Measurements from ENCODE around the gene MPHOSPH10. TPM values are rescaled to one million over a fixed set of nuclear protein-coding genes. Genes with fewer than 3 reads are reported as not detected.
"Not testable (repeated sequence)": the region's sequence is repeated elsewhere in the genome, so short reads cannot be mapped to it uniquely, and the experiment has no call there.

The MPHOSPH10 gene
- total RNA-seq, 1 donor from 2014 or later, result 68.8 TPM

DNA sequence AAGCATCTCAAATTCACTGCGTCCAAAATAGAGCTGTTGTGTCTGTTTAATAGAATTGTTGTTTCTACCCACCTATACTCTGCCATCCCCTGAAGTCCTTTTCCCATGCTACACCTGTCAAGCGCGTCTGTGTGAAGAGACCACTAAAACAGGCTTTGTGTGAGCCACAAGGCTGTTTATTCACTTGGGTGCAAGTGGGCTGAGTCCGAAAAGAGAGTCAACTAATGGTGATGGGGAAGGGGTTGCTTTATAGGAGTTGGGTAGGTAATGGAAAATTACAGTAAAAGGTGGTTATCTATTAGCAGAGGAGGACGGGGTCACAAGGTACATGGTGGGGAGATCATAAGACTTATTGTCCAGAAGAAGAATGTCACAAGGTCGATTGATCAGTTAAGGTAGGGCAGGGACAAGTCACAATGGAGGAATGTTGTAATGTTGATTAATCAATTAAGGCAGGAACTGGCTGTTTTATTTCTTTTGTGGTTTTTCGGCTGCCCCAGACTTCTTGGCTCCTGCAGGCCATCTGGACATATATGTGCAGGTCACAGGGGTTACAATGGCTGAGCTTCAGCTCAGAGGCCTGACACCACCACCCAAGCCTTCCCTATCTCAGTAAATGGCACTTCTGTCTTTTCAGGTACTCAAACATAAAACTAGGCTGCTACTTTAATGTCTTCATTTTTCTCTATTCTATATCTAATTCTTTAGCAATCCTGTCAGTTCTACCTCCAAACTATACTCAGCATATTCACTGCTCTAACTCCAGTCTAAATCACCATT, 1.1 kb downstream of the MPHOSPH10 start:
- intact Hi-C loops (cut with micrococcal nuclease), result loop anchor here (2.0 to 5.0 kb wide), 3 partner anchors 145 to 839 kb away; partner anchors contain the start of genes ANKRD53 and SNRPG
- H3K4me3 Mint-ChIP-seq; H3K36me3 Mint-ChIP-seq (ENCODE audit: low read depth); DNase-seq (ENCODE audit: low spot score); H3K27ac Mint-ChIP-seq; H3K27me3 Mint-ChIP-seq (ENCODE audit: insufficient read depth); H3K9me3 Mint-ChIP-seq: not testable (repeated sequence)
- peaks cover 11% of the 10 kb centered on the region for H3K4me1 Mint-ChIP-seq (ENCODE audit: low read depth)

DNA sequence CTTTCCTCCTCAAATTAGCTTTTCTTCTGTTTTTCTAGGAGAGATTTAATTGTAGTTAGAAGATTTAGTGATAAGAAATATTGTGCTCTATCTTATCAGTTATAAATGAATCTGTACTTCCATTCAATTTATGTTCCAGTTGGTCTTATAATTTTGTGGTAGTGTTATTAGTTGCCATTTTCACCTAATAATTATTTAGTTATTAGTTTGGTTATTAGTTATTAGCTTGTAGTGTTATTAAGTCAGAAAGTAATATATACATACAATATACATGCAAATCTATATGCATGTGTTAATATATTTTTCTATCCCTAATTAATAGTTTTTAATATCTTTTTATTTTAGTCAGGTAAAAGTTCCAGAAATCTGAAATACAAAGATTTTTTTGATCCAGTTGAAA, 3.2 kb downstream of the MPHOSPH10 start:
- Mint-ChIP-seq H3K27ac (no peak overlapping the region), H3K4me1 (ENCODE audit: low read depth) (no peaks in the 10 kb centered on the region), H3K4me3 (no peak overlapping the region), H3K27me3 (ENCODE audit: insufficient read depth) (no peaks in the 10 kb centered on the region), H3K36me3 (ENCODE audit: low read depth) (peaks cover 12% of the 10 kb centered on the region), H3K9me3 (no peaks in the 10 kb centered on the region)
- intact Hi-C loops (cut with micrococcal nuclease), result loop anchor here (5.0 kb wide), 1 partner anchor 156 kb away; the partner anchor contains the start of gene ANKRD53
- DNase-seq (ENCODE audit: low spot score), result no peak

DNA sequence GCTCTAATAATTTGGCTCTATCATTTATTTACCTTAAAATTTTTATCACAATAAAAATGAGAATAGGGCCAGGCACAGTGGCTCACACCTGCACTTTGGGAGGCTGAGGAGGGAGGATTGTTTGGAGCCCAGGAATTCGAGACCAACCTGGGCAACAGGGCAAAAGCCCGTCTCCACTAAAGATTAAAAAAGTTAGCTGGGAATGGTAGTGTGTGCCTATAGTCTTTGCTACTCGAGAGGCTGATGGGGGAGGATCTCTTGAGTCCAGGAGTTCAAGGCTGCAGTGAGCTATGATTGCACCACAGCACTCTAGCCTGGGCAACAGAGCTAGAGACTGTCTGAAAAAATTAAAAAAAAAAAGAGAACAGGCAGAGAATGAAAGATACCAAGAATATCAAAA, 5.7 kb downstream of the MPHOSPH10 start:
- H3K9me3 Mint-ChIP-seq, result no peaks in the 10 kb centered on the region
- intact Hi-C loops (cut with micrococcal nuclease), result no loop called here
- H3K36me3 Mint-ChIP-seq (ENCODE audit: low read depth), result peaks cover 25% of the 10 kb centered on the region
- no peak overlapping the region for H3K4me3 Mint-ChIP-seq
- DNase-seq (ENCODE audit: low spot score), result no peak
- H3K4me1 Mint-ChIP-seq (ENCODE audit: low read depth), result no peaks in the 10 kb centered on the region
- no peak overlapping the region for H3K27ac Mint-ChIP-seq
- H3K27me3 Mint-ChIP-seq (ENCODE audit: insufficient read depth), result no peaks in the 10 kb centered on the region

DNA sequence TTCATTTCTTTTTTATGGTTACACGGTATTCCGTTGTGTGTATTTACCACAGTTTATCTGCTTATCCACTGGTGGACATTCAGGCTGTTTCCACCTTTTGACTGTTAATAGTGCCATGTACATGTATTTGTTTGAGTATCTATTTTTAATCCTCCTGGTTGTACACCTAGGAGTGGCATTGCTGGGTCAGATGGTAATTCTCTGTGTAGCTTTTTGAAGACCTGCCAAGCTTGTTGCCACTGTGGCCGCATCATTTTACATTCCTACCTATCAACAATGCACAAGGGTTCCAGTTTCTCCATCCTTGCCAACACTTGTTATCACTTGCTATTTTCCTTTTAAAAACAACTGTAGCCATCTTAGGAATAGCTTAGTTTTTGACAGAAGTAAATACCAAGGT, 13.3 kb downstream of the MPHOSPH10 start:
- Mint-ChIP-seq H3K27me3 (ENCODE audit: insufficient read depth) (no peaks in the 10 kb centered on the region), H3K27ac (no peak overlapping the region), H3K9me3 (no peaks in the 10 kb centered on the region), H3K4me1 (ENCODE audit: low read depth) (no peaks in the 10 kb centered on the region), H3K4me3 (no peak overlapping the region), H3K36me3 (ENCODE audit: low read depth) (peaks cover 64% of the 10 kb centered on the region)
- intact Hi-C loops (cut with micrococcal nuclease), result no loop called here
- no peak for DNase-seq (ENCODE audit: low spot score)

DNA sequence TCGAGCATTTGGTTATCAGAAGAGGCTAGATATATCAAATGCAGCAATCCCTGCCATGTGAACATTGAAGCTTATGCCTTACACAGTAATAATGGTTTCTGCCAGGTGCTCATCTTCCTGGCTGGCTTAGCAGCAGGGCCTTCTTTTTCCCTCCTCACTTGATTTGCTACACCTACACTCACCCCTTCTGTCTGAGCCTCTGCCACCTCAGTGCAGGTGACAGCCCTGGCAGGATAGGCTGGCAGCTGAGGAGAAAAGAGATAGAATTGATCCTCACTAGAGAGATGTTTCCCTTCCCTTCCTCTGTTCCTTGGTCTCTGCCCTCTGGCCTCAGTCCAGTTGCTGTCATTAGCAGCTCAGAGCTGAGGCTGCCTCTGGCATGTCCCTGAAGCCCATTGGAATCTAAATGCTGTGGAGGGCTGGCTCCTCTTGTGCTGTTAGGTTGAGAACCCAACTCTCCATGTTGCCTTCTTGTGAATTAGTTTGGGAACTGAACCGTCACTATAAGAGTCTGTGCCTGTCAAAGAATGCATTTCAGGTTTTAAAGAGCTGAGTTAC, 18.2 kb downstream of the MPHOSPH10 start:
- peaks cover 52% of the 10 kb centered on the region for H3K36me3 Mint-ChIP-seq (ENCODE audit: low read depth)
- intact Hi-C loops (cut with micrococcal nuclease), result no loop called here
- H3K4me1 Mint-ChIP-seq (ENCODE audit: low read depth), result no peaks in the 10 kb centered on the region
- no peak for DNase-seq (ENCODE audit: low spot score)
- no peak overlapping the region for H3K27ac Mint-ChIP-seq
- H3K27me3 Mint-ChIP-seq (ENCODE audit: insufficient read depth), result no peaks in the 10 kb centered on the region
- no peak overlapping the region for H3K4me3 Mint-ChIP-seq
- H3K9me3 Mint-ChIP-seq, result no peaks in the 10 kb centered on the region

DNA sequence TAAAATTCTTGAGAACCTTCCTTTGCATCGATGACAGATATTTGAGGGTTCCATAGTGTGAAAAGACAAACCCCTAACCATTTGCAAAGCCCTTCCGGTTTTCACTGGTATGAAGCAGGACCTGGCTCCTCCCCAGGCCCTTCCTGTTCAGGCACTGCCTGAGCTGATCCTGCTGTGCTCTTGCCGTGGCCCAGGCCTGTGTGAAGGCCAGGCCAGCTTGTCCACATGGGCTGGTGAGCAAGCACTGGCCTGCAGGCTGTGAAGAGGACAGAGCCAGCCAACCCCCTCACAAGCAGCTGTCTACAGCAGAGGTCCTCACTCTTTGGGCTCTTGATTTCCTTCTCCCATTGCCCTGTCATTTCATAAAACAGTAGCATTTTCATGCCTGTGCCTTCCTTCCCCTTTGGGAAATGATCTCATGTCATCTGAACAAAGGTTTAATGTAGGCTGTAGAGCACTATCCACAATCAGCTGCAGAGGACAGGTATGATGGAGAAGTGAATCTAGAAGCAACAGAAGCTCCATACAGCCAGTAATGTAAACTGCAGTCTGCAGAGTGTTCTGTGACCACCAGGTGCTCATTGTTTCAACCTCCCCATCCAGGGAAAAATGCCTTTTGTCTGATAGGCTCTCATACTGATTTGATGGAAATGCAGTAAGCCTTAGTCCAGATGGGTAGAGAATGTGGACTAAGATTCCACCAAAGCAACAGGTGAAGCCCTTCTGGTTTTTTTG, 19.8 kb downstream of the MPHOSPH10 start:
- Mint-ChIP-seq H3K4me3 (no peak overlapping the region), H3K27ac (no peak overlapping the region), H3K36me3 (ENCODE audit: low read depth) (peaks cover 36% of the 10 kb centered on the region), H3K9me3 (no peaks in the 10 kb centered on the region), H3K4me1 (ENCODE audit: low read depth) (no peaks in the 10 kb centered on the region), H3K27me3 (ENCODE audit: insufficient read depth) (no peaks in the 10 kb centered on the region)
- intact Hi-C loops (cut with micrococcal nuclease), result no loop called here
- no peak for DNase-seq (ENCODE audit: low spot score)

DNA sequence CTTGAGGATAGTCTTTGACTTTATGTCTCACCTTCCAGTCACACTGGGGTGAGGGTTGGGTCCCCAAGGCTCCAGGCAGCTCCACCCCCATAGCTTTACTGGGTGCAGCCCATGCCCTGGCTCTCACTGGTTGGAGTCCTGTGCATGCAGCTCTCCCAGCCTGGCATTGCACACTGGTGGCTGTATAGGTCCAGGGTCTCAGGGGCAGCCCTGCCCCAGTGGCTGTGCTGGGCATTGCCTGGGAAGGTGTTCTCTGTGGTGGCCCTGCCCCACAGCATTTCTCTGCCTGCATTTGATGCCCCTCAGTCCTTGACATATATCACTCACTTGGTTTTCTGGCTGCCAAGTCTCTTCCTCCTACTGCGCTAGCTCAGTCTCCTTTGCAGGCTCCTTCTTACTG, 21.2 kb downstream of the MPHOSPH10 start:
- peaks cover 26% of the 10 kb centered on the region for H3K36me3 Mint-ChIP-seq (ENCODE audit: low read depth)
- no peak overlapping the region for H3K4me3 Mint-ChIP-seq
- no peak for DNase-seq (ENCODE audit: low spot score)
- H3K27me3 Mint-ChIP-seq (ENCODE audit: insufficient read depth), result no peaks in the 10 kb centered on the region
- intact Hi-C loops (cut with micrococcal nuclease), result no loop called here
- H3K9me3 Mint-ChIP-seq, result no peaks in the 10 kb centered on the region
- H3K4me1 Mint-ChIP-seq (ENCODE audit: low read depth), result no peaks in the 10 kb centered on the region
- no peak overlapping the region for H3K27ac Mint-ChIP-seq

DNA sequence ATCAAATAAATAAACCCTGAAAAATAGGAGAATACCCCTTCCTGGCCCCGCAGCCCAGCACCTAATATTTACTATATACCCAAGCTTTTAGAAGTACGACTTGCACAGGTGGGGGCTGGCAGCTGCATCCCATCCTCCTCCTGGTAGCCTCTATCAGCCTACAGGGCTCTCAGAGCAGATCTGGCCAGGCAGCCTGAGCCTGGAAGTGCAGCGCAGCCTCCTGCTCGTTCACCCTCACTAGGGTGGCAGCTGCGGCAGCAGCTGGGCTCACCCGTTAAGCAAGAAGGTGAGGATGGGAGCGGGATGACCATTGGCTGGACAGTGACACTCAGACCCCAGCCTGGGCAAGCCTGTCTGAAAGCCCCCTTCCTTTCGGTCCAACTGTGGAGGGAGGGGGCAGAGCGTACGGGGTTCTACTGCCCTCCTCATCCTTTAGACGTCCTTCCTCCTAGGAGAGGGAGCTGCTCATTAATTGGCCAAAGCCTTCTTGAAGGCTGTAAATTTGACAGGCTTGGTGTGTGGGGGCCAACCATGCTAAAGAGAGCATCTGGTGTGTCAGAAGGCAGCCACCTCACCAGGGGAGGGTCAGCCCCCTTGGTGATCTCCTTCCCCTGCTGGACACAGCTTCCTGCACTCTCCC, 23.3 kb downstream of the MPHOSPH10 start:
- no peaks in the 10 kb centered on the region for H3K27me3 Mint-ChIP-seq (ENCODE audit: insufficient read depth)
- no peak overlapping the region for H3K27ac Mint-ChIP-seq
- DNase-seq (ENCODE audit: low spot score), result no peak
- intact Hi-C loops (cut with micrococcal nuclease), result no loop called here
- H3K36me3 Mint-ChIP-seq (ENCODE audit: low read depth), result peaks cover 12% of the 10 kb centered on the region
- peaks cover 11% of the 10 kb centered on the region for H3K4me1 Mint-ChIP-seq (ENCODE audit: low read depth)
- no peaks in the 10 kb centered on the region for H3K9me3 Mint-ChIP-seq
- no peak overlapping the region for H3K4me3 Mint-ChIP-seq

DNA sequence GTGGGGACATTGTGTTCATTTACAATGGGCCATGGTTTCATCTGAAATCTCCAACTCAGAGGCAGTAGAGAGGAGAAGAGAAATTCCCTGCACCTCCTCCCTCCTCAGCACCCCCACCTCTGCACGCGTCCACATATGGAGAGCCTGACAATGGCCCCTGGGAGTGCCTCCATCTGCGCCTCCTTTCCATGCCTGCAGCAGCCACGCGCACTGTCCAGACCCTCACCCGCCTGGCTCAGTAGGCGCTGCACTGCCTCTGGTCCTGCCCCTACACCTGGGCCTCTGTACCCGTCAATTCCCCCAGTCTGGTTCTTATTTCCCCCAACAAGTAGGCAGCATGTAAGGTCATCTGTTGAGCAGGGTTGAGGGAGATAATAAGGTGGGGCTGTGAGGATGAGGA, 23.8 kb downstream of the MPHOSPH10 start:
- DNase-seq (ENCODE audit: low spot score), result no peak
- H3K9me3 Mint-ChIP-seq, result no peaks in the 10 kb centered on the region
- no peak overlapping the region for H3K4me3 Mint-ChIP-seq
- H3K4me1 Mint-ChIP-seq (ENCODE audit: low read depth), result peaks cover 11% of the 10 kb centered on the region
- peaks cover under 1% of the 10 kb centered on the region for H3K27me3 Mint-ChIP-seq (ENCODE audit: insufficient read depth)
- intact Hi-C loops (cut with micrococcal nuclease), result no loop called here
- H3K27ac Mint-ChIP-seq, result no peak overlapping the region
- peaks cover 8% of the 10 kb centered on the region for H3K36me3 Mint-ChIP-seq (ENCODE audit: low read depth)

DNA sequence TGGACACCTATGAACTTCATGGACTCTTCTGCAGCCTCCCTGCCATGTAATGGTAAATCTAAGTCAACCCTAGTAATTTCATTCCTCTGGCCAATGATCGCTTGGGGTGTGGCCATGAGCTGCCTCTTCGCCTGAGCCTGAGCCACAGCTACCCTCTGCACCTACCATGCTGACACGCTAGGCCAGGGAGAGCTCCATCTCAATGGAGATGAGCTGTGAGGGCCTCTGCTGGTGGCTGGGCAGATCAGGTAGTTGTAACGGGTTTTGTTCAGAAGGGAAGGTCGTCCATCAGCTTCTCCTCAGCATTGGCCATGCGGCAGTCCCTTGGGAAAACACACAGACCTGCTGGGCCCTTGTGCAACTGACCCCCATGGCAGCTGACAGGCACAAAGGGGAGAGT, 24.4 kb downstream of the MPHOSPH10 start:
- Mint-ChIP-seq H3K4me3 (no peak overlapping the region), H3K27me3 (ENCODE audit: insufficient read depth) (peaks cover 5% of the 10 kb centered on the region), H3K9me3 (no peaks in the 10 kb centered on the region), H3K4me1 (ENCODE audit: low read depth) (peaks cover 11% of the 10 kb centered on the region), H3K27ac (no peak overlapping the region), H3K36me3 (ENCODE audit: low read depth) (peaks cover 8% of the 10 kb centered on the region)
- intact Hi-C loops (cut with micrococcal nuclease), result no loop called here
- DNase-seq (ENCODE audit: low spot score), result no peak

DNA sequence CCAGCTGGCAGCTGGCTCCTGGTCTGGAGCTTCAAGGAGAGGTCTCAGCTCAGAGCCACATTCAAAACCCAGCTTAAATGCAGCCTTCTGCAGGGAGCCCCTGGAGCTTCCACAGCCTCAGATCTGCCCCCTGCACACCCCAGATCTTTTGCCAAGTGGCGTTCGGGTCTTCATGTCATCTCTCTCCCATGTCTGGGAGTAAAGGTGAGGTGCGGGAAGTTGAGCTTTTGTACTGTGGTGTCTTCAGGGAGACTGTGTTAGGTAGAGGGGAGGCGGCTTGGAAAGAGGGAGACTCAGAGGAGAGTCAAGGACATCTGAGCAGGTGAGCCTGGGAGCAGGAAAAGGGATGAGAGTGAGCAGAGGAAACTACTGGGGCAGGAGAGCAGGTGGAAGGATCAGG, 25.4 kb downstream of the MPHOSPH10 start:
- intact Hi-C loops (cut with micrococcal nuclease), result no loop called here

DNA sequence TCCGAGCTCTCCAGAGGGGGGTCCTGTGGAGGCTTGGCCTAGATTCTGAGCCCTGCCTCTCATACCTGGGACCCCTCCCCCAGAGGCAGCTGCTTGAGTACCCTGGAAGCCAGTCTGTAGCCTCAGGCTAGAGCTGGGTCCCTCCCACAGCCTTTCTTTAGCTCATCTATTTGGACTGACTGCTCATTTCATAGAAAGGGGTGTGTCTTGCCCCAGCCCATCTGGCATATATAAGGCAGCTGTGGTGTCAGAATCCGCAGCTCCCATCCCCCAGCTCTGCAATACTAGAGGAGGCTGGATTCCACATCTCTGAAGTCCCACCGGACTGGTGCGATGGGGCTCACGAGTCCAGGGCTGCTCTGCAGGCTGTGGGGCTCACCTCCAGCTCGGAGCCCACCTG, 26.1 kb downstream of the MPHOSPH10 start:
- no peak overlapping the region for H3K4me3 Mint-ChIP-seq
- no peak for DNase-seq (ENCODE audit: low spot score)
- H3K9me3 Mint-ChIP-seq, result no peaks in the 10 kb centered on the region
- intact Hi-C loops (cut with micrococcal nuclease), result no loop called here
- H3K27ac Mint-ChIP-seq, result no peak overlapping the region
- no peaks in the 10 kb centered on the region for H3K36me3 Mint-ChIP-seq (ENCODE audit: low read depth)
- peaks cover 6% of the 10 kb centered on the region for H3K27me3 Mint-ChIP-seq (ENCODE audit: insufficient read depth)
- H3K4me1 Mint-ChIP-seq (ENCODE audit: low read depth), result peaks cover 11% of the 10 kb centered on the region

More for the DNA sequence above, 25.4 kb downstream of the MPHOSPH10 start:
- Mint-ChIP-seq H3K4me1 (ENCODE audit: low read depth) (peaks cover 11% of the 10 kb centered on the region), H3K27ac (no peak overlapping the region), H3K9me3 (no peaks in the 10 kb centered on the region), H3K36me3 (ENCODE audit: low read depth) (peaks cover 2% of the 10 kb centered on the region), H3K27me3 (ENCODE audit: insufficient read depth) (peaks cover 6% of the 10 kb centered on the region), H3K4me3 (no peak overlapping the region)
- DNase-seq (ENCODE audit: low spot score), result no peak
